IMR-90 (cell line): ENCODE measurements around the gene CEP83. TPM values are rescaled to one million over a fixed set of nuclear protein-coding genes. Genes with fewer than 3 reads are reported as not detected.

Source experiments
- ATAC-seq: fragments of 200-7000 bp; cut with Tn5 transposase; 2 replicates; pipeline ENCODE4 v1.9.1; 2020; ENCODE audit warnings: low read depth, mild to moderate bottlenecking, moderate library complexity
- BruUV-seq: library from RNA; stranded (reverse); fragments of 400-500 nt; replicated peaks from 2 replicates; lab custom pipeline; 2021; lab: Mats Ljungman, UMichigan
- CTCF ChIA-PET: fragments of 300-600 bp; formaldehyde crosslinking; extraction: SDS; loops from one replicate; lab custom pipeline; 2021; ENCODE audit warnings: antibody characterized with exemption; lab: Yijun Ruan, JAX
- POLR2A ChIA-PET: fragments of 300-600 bp; sonication (Branson Sonifier 250); formaldehyde crosslinking; loops from one replicate; lab custom pipeline; 2022; ENCODE audit warnings: antibody characterized with exemption; ENCODE audit not compliant: unreplicated experiment; lab: Charles Lee
- DNase-seq: peaks from one replicate; pipeline ENCODE4 v3.0.0; 2013
- H2AFZ ChIP-seq: replicated peaks from 2 replicates; pipeline ENCODE3; 2013; ENCODE audit warnings: low read length, mild to moderate bottlenecking; ENCODE audit not compliant: poor library complexity
- H2AK5ac ChIP-seq: 2 replicates; pipeline ENCODE4 v1.6.1; 2013; ENCODE audit warnings: low read depth, low read length, inconsistent platforms
- H2AK9ac ChIP-seq: replicated peaks from 2 replicates; pipeline ENCODE3; 2013; ENCODE audit warnings: mild to moderate bottlenecking, low read depth, low read length, moderate library complexity; ENCODE audit not compliant: poor library complexity
- H2BK120ac ChIP-seq: 2 replicates; pipeline ENCODE4 v1.6.1; 2013; ENCODE audit warnings: low read depth, low read length, inconsistent platforms
- H2BK15ac ChIP-seq: 3 replicates; pipeline ENCODE4 v1.6.1; 2013; ENCODE audit warnings: low read depth, low read length, inconsistent platforms
- H2BK20ac ChIP-seq: 2 replicates; pipeline ENCODE4 v1.6.1; 2013; ENCODE audit warnings: low read depth, mild to moderate bottlenecking, inconsistent platforms, low read length, moderate library complexity
- H2BK5ac ChIP-seq: 2 replicates; pipeline ENCODE4 v1.6.1; 2013; ENCODE audit warnings: mild to moderate bottlenecking, low read depth, low read length, inconsistent platforms; ENCODE audit not compliant: poor library complexity, severe bottlenecking
- H3K14ac ChIP-seq: replicated peaks from 2 replicates; pipeline ENCODE4 v1.6.1; 2013; ENCODE audit warnings: low read depth, low read length, inconsistent platforms
- H3K18ac ChIP-seq: 2 replicates; pipeline ENCODE4 v1.6.1; 2013; ENCODE audit warnings: low read depth, low read length, control low read depth
- H3K23ac ChIP-seq: 2 replicates; pipeline ENCODE4 v1.6.1; 2013; ENCODE audit warnings: low read depth, low read length, inconsistent platforms
- H3K27ac ChIP-seq: 2 replicates; pipeline ENCODE4 v1.5.1; 2013; ENCODE audit warnings: mild to moderate bottlenecking, control low read depth, low read length; ENCODE audit not compliant: insufficient read depth
- H3K27me3 ChIP-seq: 2 replicates; pipeline ENCODE4 v1.6.1; 2013; ENCODE audit warnings: low read length; ENCODE audit not compliant: control insufficient read depth, insufficient read depth
- H3K36me3 ChIP-seq: 2 replicates; pipeline ENCODE4 v1.6.1; 2013; ENCODE audit warnings: low read length, mixed read lengths; ENCODE audit not compliant: control insufficient read depth, insufficient read depth
- H3K4ac ChIP-seq: 2 replicates; pipeline ENCODE4 v1.6.1; 2013; ENCODE audit warnings: low read depth, low read length, inconsistent platforms
- H3K4me1 ChIP-seq: 2 replicates; pipeline ENCODE4 v1.6.1; 2013; ENCODE audit warnings: low read length, mixed read lengths; ENCODE audit not compliant: control insufficient read depth, insufficient read depth
- H3K4me2 ChIP-seq: 2 replicates; pipeline ENCODE4 v1.6.1; 2013; ENCODE audit warnings: low read depth, mild to moderate bottlenecking, control low read depth, low read length, moderate library complexity
- H3K4me3 ChIP-seq: 2 replicates; pipeline ENCODE4 v1.5.1; 2013; ENCODE audit warnings: low read depth, mild to moderate bottlenecking, control low read depth, low read length, moderate library complexity; ENCODE audit not compliant: insufficient read depth
- H3K56ac ChIP-seq: 2 replicates; pipeline ENCODE4 v1.6.1; 2013; ENCODE audit warnings: low read length, inconsistent platforms; ENCODE audit not compliant: insufficient read depth; ENCODE audit errors: extremely low read depth
- H3K79me1 ChIP-seq, 2 experiments: 2 replicates each; pipeline ENCODE4 v1.6.1; 2013; ENCODE audit warnings: low read length in 2 of 2, inconsistent platforms in 1 of 2, low read depth in 1 of 2
- H3K9ac ChIP-seq: 2 replicates; pipeline ENCODE4 v1.6.1; 2013; ENCODE audit warnings: low read depth, low read length, control low read depth
- H3K9me1 ChIP-seq: 2 replicates; pipeline ENCODE4 v1.6.1; 2013; ENCODE audit warnings: low read length, inconsistent platforms; ENCODE audit not compliant: insufficient read depth
- H3K9me3 ChIP-seq: 2 replicates; pipeline ENCODE4 v1.6.1; 2013; ENCODE audit warnings: low read length; ENCODE audit not compliant: control insufficient read depth, insufficient read depth
- H4K20me1 ChIP-seq: 2 replicates; pipeline ENCODE4 v1.6.1; 2013; ENCODE audit warnings: low read length, inconsistent platforms; ENCODE audit not compliant: insufficient read depth
- H4K5ac ChIP-seq: 2 replicates; pipeline ENCODE4 v1.6.1; 2013; ENCODE audit warnings: mild to moderate bottlenecking, low read depth, low read length, control low read depth
- H4K8ac ChIP-seq, 2 experiments: 2 replicates each; pipeline ENCODE4 v1.6.1; 2013; ENCODE audit warnings: low read depth in 2 of 2, low read length in 2 of 2, control low read depth in 1 of 2, inconsistent platforms in 1 of 2
- H4K91ac ChIP-seq: 2 replicates; pipeline ENCODE4 v1.6.1; 2013; ENCODE audit warnings: low read depth, low read length, inconsistent platforms; ENCODE audit not compliant: insufficient read depth
- BHLHE40 ChIP-seq: fragments of 150-350 bp; IDR thresholded peaks from 2 replicates; pipeline ENCODE4 v1.6.1; 2016; ENCODE audit warnings: mild to moderate bottlenecking, low read depth, low read length
- CEBPB ChIP-seq: IDR thresholded peaks from 2 replicates; pipeline ENCODE4 v1.6.1; 2012; ENCODE audit warnings: low read depth, low read length, improper control_type of control experiment
- ELK1 ChIP-seq: fragments of 150-350 bp; IDR thresholded peaks from 2 replicates; pipeline ENCODE4 v1.6.1; 2016; ENCODE audit warnings: low read depth, mild to moderate bottlenecking, low read length, moderate library complexity, borderline replicate concordance
- FOS ChIP-seq: fragments of 150-350 bp; IDR thresholded peaks from 2 replicates; pipeline ENCODE4 v1.6.1; 2016; ENCODE audit warnings: low read depth, low read length
- MAZ ChIP-seq: IDR thresholded peaks from 2 replicates; pipeline ENCODE4 v1.6.1; 2012; ENCODE audit warnings: low read depth, mild to moderate bottlenecking, low read length, improper control_type of control experiment, moderate library complexity, borderline replicate concordance
- MXI1 ChIP-seq: IDR thresholded peaks from 2 replicates; pipeline ENCODE4 v1.6.1; 2012; ENCODE audit warnings: low read depth, mild to moderate bottlenecking, low read length, moderate library complexity, borderline replicate concordance
- NFE2L2 ChIP-seq: fragments of 150-350 bp; IDR thresholded peaks from 2 replicates; pipeline ENCODE4 v1.6.1; 2016; ENCODE audit warnings: low read depth, mild to moderate bottlenecking, low read length
- RAD21 ChIP-seq: IDR thresholded peaks from 2 replicates; pipeline ENCODE4 v1.6.1; 2012; ENCODE audit warnings: low read length, improper control_type of control experiment
- RCOR1 ChIP-seq: IDR thresholded peaks from 2 replicates; pipeline ENCODE4 v1.6.1; 2012; ENCODE audit warnings: mild to moderate bottlenecking, low read length, improper control_type of control experiment; ENCODE audit not compliant: insufficient replicate concordance
- RFX5 ChIP-seq: IDR thresholded peaks from 2 replicates; pipeline ENCODE4 v1.8.0; 2012; ENCODE audit warnings: low read depth, mild to moderate bottlenecking, low read length, moderate library complexity
- SMC3 ChIP-seq: fragments of 150-350 bp; IDR thresholded peaks from 2 replicates; pipeline ENCODE4 v1.6.1; 2016; ENCODE audit warnings: low read depth, mild to moderate bottlenecking, antibody characterized with exemption, low read length, moderate library complexity
- USF2 ChIP-seq: fragments of 150-350 bp; IDR thresholded peaks from 2 replicates; pipeline ENCODE4 v1.6.1; 2017; ENCODE audit warnings: mild to moderate bottlenecking, antibody characterized with exemption, low read length, low read depth
- WGBS, 2 experiments: methylation state at CpG; one replicate each; pipeline versions ENCODE4 v1.1.5 to v1.1.7; 2013; ENCODE audit warnings: missing lambda C conversion rate in 2 of 2; ENCODE audit not compliant: insufficient read length in 1 of 2; ENCODE audit errors: extremely low coverage in 2 of 2; 5-methylcytosine and 5-hydroxymethylcytosine counted together
- dilution Hi-C: fragments of 300-500 bp; cut with HindIII; formaldehyde crosslinking; loops from one replicate; pipeline ENCODE4 v1.14.3; 2018; ENCODE audit warnings: low sequenced_read_pairs; ENCODE audit not compliant: unreplicated experiment
- in situ Hi-C: fragments of 300-500 bp; cut with MboI; formaldehyde crosslinking; loops from 3 replicates; pipeline ENCODE4 v1.14.3; 2019; ENCODE audit warnings: low sequenced_read_pairs, inconsistent platforms, mixed read lengths
- intact Hi-C: fragments of 100-400 bp; cut with micrococcal nuclease; formaldehyde crosslinking; loops from 2 replicates; pipeline ENCODE4 v1.10.0; 2022
- polyA plus RNA-seq, 3 experiments: library from polyadenylated mRNA; depleted of rRNA; stranded (reverse); fragments of >200 nt; gene quantifications; 2 replicates each; pipeline ENCODE4 v1.2.3, GENCODE V29; 2012; ENCODE audit warnings: low replicate concordance in 1 of 3
- total RNA-seq: library from RNA; depleted of rRNA; stranded (reverse); fragments of >200 nt; gene quantifications from 2 replicates; pipeline ENCODE4 v1.2.3, GENCODE V29; 2012

The CEP83 gene
- total and polyA plus RNA-seq, 2 of the 4 experiments (the other 2 are of a cell fraction), result 3.9 to 8.9 TPM

- no peak for TF ChIP-seq RFX5
- TF ChIP-seq USF2, result no peak
Measured at GRCh38 chr12:94267537-94267872, 192.2 kb downstream of the CEP83 start (continued).

- peak overlapping the region; percentile 7; the same call in 1 of the 2 replicates for H2BK120ac ChIP-seq
- intact Hi-C loops (loop anchor here (5.0 kb wide), 2 partner anchors 95 to 160 kb away; no protein-coding TSS in a partner anchor), in situ Hi-C loops (no loop called here), dilution Hi-C loops (no loop called here)
- no peak overlapping the region for H2BK20ac ChIP-seq
- no peak overlapping the region for H2AFZ ChIP-seq
- BruUV-seq, result no TSS peak
- TF ChIP-seq FOS, result no peak
- no peak for TF ChIP-seq MXI1
- no peak for TF ChIP-seq USF2
- no peak for TF ChIP-seq SMC3
- TF ChIP-seq MAZ, result no peak
- TF ChIP-seq RFX5, result no peak
- no peak for TF ChIP-seq ELK1
- no peak for TF ChIP-seq RCOR1
- TF ChIP-seq NFE2L2, result no peak
- TF ChIP-seq CEBPB, result no peak
- TF ChIP-seq RAD21, result no peak
- TF ChIP-seq BHLHE40, result no peak
- H3K4me3 ChIP-seq, result no peak overlapping the region
- no peak overlapping the region for H2BK15ac ChIP-seq
- H3K36me3 ChIP-seq, result no peaks in the 10 kb centered on the region
- H3K14ac ChIP-seq, result no peak overlapping the region
- DNase-seq (peak; percentile 61), ATAC-seq (peak; percentile 19)
- H4K5ac ChIP-seq, result peak overlapping the region; percentile 4; the same call in 1 of the 2 replicates
- H3K27me3 ChIP-seq, result no peaks in the 10 kb centered on the region
- peaks cover 5% of the 10 kb centered on the region for H3K9me1 ChIP-seq
- peak overlapping the region; percentile 17 for H2AK9ac ChIP-seq
- ChIA-PET POLR2A (no interaction called here), CTCF (no interaction called here)
- no peaks in the 10 kb centered on the region for H4K20me1 ChIP-seq
- H4K8ac ChIP-seq, result 0 out of 4 replicates have a peak overlapping the region, but pooled peaks of 1 of the 2 experiments have one; percentile 27
- peak overlapping the region; percentile 84 for H3K23ac ChIP-seq
- H3K4ac ChIP-seq, result peak overlapping the region; percentile 18; the same call in 1 of the 2 replicates
- peaks cover 10% of the 10 kb centered on the region for H3K4me1 ChIP-seq
- no peaks in the 10 kb centered on the region for H3K9me3 ChIP-seq
- no peak overlapping the region; the same call in 1 of the 2 replicates for H3K9ac ChIP-seq
- H2BK5ac ChIP-seq, result peak overlapping the region; percentile 46
- no peak overlapping the region for H4K91ac ChIP-seq
- peak overlapping the region; percentile 10; the same call in 1 of the 2 replicates for H3K18ac ChIP-seq
- H3K27ac ChIP-seq, result peak overlapping the region; percentile 81; the same call in 1 of the 2 replicates
- no peak overlapping the region for H3K56ac ChIP-seq
- H3K79me1 ChIP-seq, result no peaks in the 10 kb centered on the region
- 92% methylated on average over 3 of the region's 11 CpGs; no CpG with 5 or more reads in 1 of the 2 experiments for WGBS, 2 experiments
- H3K4me2 ChIP-seq, result peak overlapping the region; percentile 0
- no peak overlapping the region for H2AK5ac ChIP-seq
Measured at GRCh38 chr12:94266796-94267536, 192.7 kb downstream of the CEP83 start.
